Ishikawa (cell line): ENCODE results near the gene DGKG.

Experiments
- CEBPB ChIP-seq: IDR thresholded peaks from 2 replicates; pipeline ENCODE4 v1.6.1; 2012
- CREB1 ChIP-seq: IDR thresholded peaks from 2 replicates; pipeline ENCODE4 v1.6.1; 2012; ENCODE audit warnings: low read depth
- EGR1 ChIP-seq: IDR thresholded peaks from 2 replicates; pipeline ENCODE4 v1.6.1; 2012
- EP300 ChIP-seq: IDR thresholded peaks from 2 replicates; pipeline ENCODE4 v1.6.1; 2012; ENCODE audit warnings: borderline replicate concordance
- FOXM1 ChIP-seq: IDR thresholded peaks from 2 replicates; pipeline ENCODE4 v1.6.1; 2012; ENCODE audit warnings: low read depth, borderline replicate concordance
- NFIC ChIP-seq: IDR thresholded peaks from 2 replicates; pipeline ENCODE4 v1.6.1; 2012
- RAD21 ChIP-seq: IDR thresholded peaks from 2 replicates; pipeline ENCODE4 v1.6.1; 2012; ENCODE audit warnings: low read depth
- TCF12 ChIP-seq: IDR thresholded peaks from 2 replicates; pipeline ENCODE4 v1.6.1; 2012; ENCODE audit warnings: low read depth
- TEAD4 ChIP-seq: IDR thresholded peaks from 2 replicates; pipeline ENCODE4 v1.6.1; 2012
- YY1 ChIP-seq: IDR thresholded peaks from 2 replicates; pipeline ENCODE4 v1.6.1; 2012; ENCODE audit warnings: low read depth
- ZBTB7A ChIP-seq: IDR thresholded peaks from 2 replicates; pipeline ENCODE4 v1.6.1; 2012; ENCODE audit warnings: low read depth
- TF ChIP-seq, protein P1 (sequence below): IDR thresholded peaks from 2 replicates; pipeline ENCODE4 v1.6.1; 2012; ENCODE audit warnings: low read depth, mild to moderate bottlenecking
- TF ChIP-seq, protein P2 (sequence below): IDR thresholded peaks from 2 replicates; pipeline ENCODE4 v1.6.1; 2012
- TF ChIP-seq, protein P3 (sequence below): IDR thresholded peaks from 2 replicates; pipeline ENCODE4 v1.6.1; 2012

Gene DGKG

DNA sequence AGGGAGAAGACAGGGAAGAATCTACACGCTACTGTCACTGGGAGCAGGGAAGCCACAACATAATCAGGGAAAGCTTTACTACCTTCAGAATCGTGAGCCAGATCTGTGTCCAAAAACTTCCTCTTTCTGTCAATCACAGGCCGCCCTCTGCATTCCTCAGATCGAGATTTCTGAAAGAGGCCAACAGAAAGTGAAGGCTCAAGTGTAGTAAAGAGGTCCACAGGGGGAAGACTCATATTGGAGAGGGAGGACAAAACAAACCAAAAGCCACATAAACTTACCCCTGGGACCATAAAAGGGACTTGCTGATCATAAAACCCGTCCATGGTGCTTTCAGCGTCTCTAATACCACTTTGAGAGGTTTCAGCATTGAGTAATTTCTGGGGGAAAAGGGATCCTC lies 256.5 kb downstream of the DGKG start:
- TF ChIP-seq NFIC (no peak), ZBTB7A (no peak), CEBPB (no peak), CREB1 (no peak)
- TF ChIP-seq, protein P1, sequence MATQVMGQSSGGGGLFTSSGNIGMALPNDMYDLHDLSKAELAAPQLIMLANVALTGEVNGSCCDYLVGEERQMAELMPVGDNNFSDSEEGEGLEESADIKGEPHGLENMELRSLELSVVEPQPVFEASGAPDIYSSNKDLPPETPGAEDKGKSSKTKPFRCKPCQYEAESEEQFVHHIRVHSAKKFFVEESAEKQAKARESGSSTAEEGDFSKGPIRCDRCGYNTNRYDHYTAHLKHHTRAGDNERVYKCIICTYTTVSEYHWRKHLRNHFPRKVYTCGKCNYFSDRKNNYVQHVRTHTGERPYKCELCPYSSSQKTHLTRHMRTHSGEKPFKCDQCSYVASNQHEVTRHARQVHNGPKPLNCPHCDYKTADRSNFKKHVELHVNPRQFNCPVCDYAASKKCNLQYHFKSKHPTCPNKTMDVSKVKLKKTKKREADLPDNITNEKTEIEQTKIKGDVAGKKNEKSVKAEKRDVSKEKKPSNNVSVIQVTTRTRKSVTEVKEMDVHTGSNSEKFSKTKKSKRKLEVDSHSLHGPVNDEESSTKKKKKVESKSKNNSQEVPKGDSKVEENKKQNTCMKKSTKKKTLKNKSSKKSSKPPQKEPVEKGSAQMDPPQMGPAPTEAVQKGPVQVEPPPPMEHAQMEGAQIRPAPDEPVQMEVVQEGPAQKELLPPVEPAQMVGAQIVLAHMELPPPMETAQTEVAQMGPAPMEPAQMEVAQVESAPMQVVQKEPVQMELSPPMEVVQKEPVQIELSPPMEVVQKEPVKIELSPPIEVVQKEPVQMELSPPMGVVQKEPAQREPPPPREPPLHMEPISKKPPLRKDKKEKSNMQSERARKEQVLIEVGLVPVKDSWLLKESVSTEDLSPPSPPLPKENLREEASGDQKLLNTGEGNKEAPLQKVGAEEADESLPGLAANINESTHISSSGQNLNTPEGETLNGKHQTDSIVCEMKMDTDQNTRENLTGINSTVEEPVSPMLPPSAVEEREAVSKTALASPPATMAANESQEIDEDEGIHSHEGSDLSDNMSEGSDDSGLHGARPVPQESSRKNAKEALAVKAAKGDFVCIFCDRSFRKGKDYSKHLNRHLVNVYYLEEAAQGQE, result no peak

DNA sequence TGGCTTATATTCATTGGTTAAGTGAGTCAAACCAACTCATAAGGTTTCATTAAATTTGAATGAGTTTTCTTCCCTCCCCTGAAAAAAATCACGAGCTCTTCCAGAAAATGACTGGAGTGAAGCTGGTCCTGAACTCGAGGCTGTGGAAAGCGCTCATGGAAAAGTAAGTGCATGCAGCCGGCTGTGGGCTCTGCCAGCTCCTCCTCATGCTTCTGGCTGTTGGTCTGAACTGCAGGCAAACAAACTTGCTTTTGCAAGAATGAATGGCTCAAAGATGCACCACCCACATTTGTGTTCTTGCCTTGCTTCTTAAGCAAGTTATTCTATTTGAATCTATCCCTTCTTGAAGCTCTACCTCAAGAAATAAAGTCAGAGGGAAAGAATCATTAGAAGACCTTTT lies 259.3 kb downstream of the DGKG start:
- TF ChIP-seq CREB1, result no peak
- TF ChIP-seq, protein P2, sequence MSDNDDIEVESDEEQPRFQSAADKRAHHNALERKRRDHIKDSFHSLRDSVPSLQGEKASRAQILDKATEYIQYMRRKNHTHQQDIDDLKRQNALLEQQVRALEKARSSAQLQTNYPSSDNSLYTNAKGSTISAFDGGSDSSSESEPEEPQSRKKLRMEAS, result no peak
- no peak for TF ChIP-seq ZBTB7A
- no peak for TF ChIP-seq CEBPB
- TF ChIP-seq, protein P3, sequence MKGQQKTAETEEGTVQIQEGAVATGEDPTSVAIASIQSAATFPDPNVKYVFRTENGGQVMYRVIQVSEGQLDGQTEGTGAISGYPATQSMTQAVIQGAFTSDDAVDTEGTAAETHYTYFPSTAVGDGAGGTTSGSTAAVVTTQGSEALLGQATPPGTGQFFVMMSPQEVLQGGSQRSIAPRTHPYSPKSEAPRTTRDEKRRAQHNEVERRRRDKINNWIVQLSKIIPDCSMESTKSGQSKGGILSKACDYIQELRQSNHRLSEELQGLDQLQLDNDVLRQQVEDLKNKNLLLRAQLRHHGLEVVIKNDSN, result no peak
- TF ChIP-seq TEAD4, result no peak
- no peak for TF ChIP-seq EP300
- TF ChIP-seq EGR1, result no peak
- TF ChIP-seq TCF12, result no peak

DNA sequence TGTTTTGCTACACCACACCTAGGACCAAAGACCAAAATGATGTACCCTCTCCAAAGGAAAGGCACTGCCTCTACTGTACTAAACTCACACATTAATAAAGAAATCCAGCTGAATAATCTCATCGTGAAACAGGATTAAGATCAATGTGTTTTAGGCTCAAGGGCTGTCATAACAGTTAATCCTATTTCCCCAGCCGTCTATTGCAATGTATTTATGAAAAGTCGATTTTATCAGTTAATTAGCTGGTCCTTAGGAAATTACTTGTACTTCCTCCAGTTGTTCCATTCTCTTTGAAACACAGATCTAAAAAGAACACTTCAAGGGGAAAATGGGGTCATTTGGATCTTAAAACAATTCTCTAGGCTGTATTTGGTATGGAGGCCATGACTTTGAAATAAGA lies 261.6 kb downstream of the DGKG start:
- no peak for TF ChIP-seq NFIC
- TF ChIP-seq TCF12, result no peak
- no peak for TF ChIP-seq CREB1
- no peak for TF ChIP-seq TEAD4
- no peak for TF ChIP-seq EP300
- TF ChIP-seq, protein P2, result no peak
- TF ChIP-seq RAD21, result no peak
- TF ChIP-seq EGR1, result no peak
- no peak for TF ChIP-seq FOXM1
- TF ChIP-seq, protein P3, result no peak

DNA sequence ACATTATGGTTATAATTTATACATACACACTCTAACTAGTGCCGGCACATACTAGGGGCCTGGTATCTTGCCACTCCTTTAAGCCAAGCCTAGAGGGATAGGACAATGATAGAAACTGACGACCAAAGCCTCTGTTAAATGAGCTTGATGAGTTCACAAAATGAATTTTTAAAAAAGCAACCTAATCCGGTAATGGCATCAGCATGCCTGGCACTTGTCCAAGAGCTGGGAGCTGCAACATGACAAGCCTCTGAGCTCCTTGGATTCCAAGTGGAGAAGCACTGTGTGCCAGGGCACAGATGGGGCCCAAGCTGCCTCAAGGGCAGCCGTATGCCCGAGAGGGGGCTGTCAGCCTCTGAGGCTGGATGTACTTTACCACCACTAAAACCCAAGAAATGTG lies 262.9 kb downstream of the DGKG start:
- TF ChIP-seq NFIC (peak; percentile 87), EP300 (no peak)
- TF ChIP-seq, protein P2, result no peak
- TF ChIP-seq, protein P1, result no peak

DNA sequence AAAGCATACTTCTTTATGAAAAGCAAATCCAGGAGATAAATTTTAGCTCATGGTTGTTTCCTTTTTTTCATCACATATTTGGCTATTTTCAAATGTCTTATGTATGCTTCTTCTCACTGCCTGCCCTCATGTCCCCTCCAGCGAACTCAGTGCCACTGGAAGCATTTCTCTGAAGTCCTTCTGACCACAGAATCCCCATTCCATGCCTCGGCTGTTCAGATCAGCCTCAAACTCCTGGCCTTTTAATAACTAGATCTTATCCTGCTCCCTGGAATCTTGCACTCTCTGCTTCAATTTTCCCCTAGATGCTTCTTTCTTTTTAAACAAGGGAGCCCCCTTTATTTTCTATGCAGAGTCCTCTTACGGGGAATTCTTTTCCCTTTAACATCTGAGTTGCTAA lies 263.3 kb downstream of the DGKG start:
- no peak for TF ChIP-seq NFIC
- no peak for TF ChIP-seq FOXM1
- TF ChIP-seq, protein P2, result no peak
- TF ChIP-seq, protein P3, result no peak
- TF ChIP-seq EGR1, result no peak
- TF ChIP-seq, protein P1, result no peak
- no peak for TF ChIP-seq CREB1
- no peak for TF ChIP-seq ZBTB7A
- TF ChIP-seq RAD21, result no peak
- TF ChIP-seq CEBPB, result no peak
- no peak for TF ChIP-seq TCF12
- no peak for TF ChIP-seq YY1
